Measurements from ENCODE around the gene DBNDD1. TPM values are rescaled to one million over a fixed set of nuclear protein-coding genes. Genes with fewer than 3 reads are reported as not detected.

DBNDD1 gene
- total RNA-seq, 1 experiment from 2014 or later, result 32.3 TPM

DNA sequence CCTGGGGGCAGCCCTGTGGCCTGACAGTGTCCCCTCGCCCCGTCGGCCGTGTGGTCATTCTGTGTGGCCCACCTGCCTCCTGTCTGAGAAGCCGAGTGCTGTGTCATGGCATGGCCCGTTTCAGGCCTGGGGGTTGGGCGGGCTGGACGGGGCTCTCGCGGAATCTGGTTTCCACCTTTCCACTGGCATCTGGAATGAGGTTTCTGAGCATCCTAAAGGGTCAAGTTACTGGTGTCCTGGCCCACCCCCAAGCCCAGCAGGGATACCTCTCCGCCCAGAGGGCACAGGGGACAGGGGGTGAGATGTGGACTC lies 7.8 kb downstream of the DBNDD1 start:
- no TSS peak for BruUV-seq (replicated peaks)
- no peaks in the 10 kb centered on the region for H3K36me3 ChIP-seq (ENCODE audit: control insufficient read depth, insufficient read depth, low read length)
- no peak overlapping the region for H3K27ac ChIP-seq (ENCODE audit: low read length)
- no peaks in the 10 kb centered on the region for H3K4me1 ChIP-seq (ENCODE audit: control insufficient read depth, insufficient read depth, low read length)
- H3K4me3 ChIP-seq (ENCODE audit: low read depth in 2 of 2, low read length in 2 of 2), result no peak overlapping the region
- DNase-seq (ENCODE audit: low read depth, low spot score) (no peak), ATAC-seq (no peak)
- CTCF ChIA-PET, result no interaction called here
- TF ChIP-seq TCF7L2 (IDR thresholded peaks at IDR 0.05; ENCODE audit: low read depth, low read length) (no peak), POLR2AphosphoS5 (IDR thresholded peaks at IDR 0.05; ENCODE audit: low read depth, low read length) (no peak), SIN3A (IDR thresholded peaks at IDR 0.05; ENCODE audit: borderline replicate concordance, insufficient read depth, low read depth, low read length) (no peak)
- TF ChIP-seq, protein P1, sequence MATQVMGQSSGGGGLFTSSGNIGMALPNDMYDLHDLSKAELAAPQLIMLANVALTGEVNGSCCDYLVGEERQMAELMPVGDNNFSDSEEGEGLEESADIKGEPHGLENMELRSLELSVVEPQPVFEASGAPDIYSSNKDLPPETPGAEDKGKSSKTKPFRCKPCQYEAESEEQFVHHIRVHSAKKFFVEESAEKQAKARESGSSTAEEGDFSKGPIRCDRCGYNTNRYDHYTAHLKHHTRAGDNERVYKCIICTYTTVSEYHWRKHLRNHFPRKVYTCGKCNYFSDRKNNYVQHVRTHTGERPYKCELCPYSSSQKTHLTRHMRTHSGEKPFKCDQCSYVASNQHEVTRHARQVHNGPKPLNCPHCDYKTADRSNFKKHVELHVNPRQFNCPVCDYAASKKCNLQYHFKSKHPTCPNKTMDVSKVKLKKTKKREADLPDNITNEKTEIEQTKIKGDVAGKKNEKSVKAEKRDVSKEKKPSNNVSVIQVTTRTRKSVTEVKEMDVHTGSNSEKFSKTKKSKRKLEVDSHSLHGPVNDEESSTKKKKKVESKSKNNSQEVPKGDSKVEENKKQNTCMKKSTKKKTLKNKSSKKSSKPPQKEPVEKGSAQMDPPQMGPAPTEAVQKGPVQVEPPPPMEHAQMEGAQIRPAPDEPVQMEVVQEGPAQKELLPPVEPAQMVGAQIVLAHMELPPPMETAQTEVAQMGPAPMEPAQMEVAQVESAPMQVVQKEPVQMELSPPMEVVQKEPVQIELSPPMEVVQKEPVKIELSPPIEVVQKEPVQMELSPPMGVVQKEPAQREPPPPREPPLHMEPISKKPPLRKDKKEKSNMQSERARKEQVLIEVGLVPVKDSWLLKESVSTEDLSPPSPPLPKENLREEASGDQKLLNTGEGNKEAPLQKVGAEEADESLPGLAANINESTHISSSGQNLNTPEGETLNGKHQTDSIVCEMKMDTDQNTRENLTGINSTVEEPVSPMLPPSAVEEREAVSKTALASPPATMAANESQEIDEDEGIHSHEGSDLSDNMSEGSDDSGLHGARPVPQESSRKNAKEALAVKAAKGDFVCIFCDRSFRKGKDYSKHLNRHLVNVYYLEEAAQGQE (IDR thresholded peaks at IDR 0.05; ENCODE audit: insufficient read depth in 1 of 2, low read depth in 2 of 2, low read length in 1 of 2), result no peak
- TF ChIP-seq, protein P2, sequence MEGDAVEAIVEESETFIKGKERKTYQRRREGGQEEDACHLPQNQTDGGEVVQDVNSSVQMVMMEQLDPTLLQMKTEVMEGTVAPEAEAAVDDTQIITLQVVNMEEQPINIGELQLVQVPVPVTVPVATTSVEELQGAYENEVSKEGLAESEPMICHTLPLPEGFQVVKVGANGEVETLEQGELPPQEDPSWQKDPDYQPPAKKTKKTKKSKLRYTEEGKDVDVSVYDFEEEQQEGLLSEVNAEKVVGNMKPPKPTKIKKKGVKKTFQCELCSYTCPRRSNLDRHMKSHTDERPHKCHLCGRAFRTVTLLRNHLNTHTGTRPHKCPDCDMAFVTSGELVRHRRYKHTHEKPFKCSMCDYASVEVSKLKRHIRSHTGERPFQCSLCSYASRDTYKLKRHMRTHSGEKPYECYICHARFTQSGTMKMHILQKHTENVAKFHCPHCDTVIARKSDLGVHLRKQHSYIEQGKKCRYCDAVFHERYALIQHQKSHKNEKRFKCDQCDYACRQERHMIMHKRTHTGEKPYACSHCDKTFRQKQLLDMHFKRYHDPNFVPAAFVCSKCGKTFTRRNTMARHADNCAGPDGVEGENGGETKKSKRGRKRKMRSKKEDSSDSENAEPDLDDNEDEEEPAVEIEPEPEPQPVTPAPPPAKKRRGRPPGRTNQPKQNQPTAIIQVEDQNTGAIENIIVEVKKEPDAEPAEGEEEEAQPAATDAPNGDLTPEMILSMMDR (IDR thresholded peaks at IDR 0.05), result no peak
- in situ Hi-C loops (cut with HindIII; ENCODE audit: low pct_unique_long_range_greater_than_20kb, low sequenced_read_pairs) (no loop called here), intact Hi-C loops (cut with micrococcal nuclease; ENCODE audit: unreplicated experiment) (no loop called here)
- no peaks in the 10 kb centered on the region for H3K9me3 ChIP-seq (ENCODE audit: control insufficient read depth, insufficient read depth, low read depth, low read length)
- no peaks in the 10 kb centered on the region for H3K27me3 ChIP-seq (ENCODE audit: control insufficient read depth, insufficient read depth, low read length)
- POLR2A ChIA-PET, result interaction anchor here (0.5 kb wide), 1 partner anchor 151 kb away, joined by 3 read pairs; no protein-coding TSS in a partner anchor

DNA sequence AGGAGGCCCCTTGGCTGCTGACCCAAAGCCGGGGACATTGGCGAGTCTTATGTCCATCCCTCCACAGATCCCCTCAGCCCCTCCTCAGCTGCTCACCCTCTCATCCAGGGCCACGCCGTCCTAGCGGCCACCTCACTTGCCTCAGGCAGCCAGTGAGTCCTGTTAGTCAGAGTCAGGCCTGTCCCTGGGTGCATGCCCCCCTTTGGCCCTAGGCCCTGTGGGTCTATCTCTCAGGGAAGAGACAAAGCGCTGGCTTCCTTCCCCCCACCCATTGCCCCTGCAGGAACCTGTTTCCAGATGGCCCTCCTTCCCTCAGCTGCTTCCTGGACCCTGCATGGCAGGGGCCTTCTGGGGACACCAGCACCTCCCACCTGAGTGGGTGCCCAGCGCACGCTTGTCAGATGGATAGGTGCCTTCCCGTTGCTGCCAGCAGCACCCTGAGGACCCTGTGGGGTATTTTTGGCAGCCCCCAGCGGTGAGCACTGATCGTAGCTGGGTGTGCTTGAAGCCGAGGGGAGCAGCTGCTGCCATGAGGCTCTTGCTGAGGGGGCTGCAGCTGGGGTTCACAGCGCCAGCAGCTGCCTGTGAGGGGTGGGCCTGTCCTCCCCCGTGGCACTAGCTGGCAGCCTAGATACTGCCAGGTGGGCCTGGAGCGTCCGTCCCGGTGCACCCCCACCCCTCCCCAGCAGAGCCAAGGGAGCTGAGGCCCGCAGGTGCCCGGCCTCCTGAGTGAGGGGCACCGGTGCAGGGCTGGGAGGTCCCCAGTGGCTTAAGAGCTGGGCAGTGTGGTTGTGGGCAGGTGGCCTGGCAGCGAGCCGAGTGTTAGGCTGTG lies 8.4 kb downstream of the DBNDD1 start:
- intact Hi-C loops (cut with micrococcal nuclease; ENCODE audit: unreplicated experiment), result no loop called here
- no peak for DNase-seq (ENCODE audit: low read depth, low spot score)
- no peak overlapping the region for H3K4me3 ChIP-seq (ENCODE audit: low read depth in 2 of 2, low read length in 2 of 2)
- BruUV-seq (replicated peaks), result no TSS peak
- no peak overlapping the region for H3K27ac ChIP-seq (ENCODE audit: low read length)
- H3K9me3 ChIP-seq (ENCODE audit: control insufficient read depth, insufficient read depth, low read depth, low read length), result no peaks in the 10 kb centered on the region
- ChIA-PET CTCF (no interaction called here), POLR2A (no interaction called here)
- TF ChIP-seq POLR2AphosphoS5 (IDR thresholded peaks at IDR 0.05; ENCODE audit: low read depth, low read length), result no peak
- no peak for TF ChIP-seq SIN3A (IDR thresholded peaks at IDR 0.05; ENCODE audit: borderline replicate concordance, insufficient read depth, low read depth, low read length)
- TF ChIP-seq, protein P1 (IDR thresholded peaks at IDR 0.05; ENCODE audit: insufficient read depth in 1 of 2, low read depth in 2 of 2, low read length in 1 of 2), result no peak
- no peaks in the 10 kb centered on the region for H3K4me1 ChIP-seq (ENCODE audit: control insufficient read depth, insufficient read depth, low read length)
- ATAC-seq, result no peak
- in situ Hi-C loops (cut with HindIII; ENCODE audit: low pct_unique_long_range_greater_than_20kb, low sequenced_read_pairs), result no loop called here
- no peaks in the 10 kb centered on the region for H3K27me3 ChIP-seq (ENCODE audit: control insufficient read depth, insufficient read depth, low read length)
- H3K36me3 ChIP-seq (ENCODE audit: control insufficient read depth, insufficient read depth, low read length), result no peaks in the 10 kb centered on the region

Measured in Panc1 (cell line).